ENCODE data around the gene IKZF3.

DNA sequence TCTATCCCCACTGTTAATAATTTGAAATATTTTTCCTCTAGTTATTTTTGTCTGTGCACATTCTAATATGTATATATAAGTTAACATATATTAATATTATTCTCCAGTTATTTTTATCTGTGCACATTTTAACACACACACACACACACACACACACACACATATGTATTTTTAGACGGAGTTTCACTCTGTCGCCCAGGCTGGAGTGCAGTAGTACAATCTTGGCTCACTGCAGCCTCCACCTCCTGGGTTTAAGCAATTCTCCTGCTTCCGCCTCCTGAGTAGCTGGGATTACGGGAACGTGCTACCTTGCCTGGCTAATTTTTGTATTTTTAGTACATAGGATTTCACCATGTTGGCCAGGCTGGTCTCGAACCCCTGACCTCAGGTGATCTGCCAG, 146.5 kb downstream of the IKZF3 start:
- TF ChIP-seq EZH2 (IDR thresholded peaks at IDR 0.05) (no peak), POLR2AphosphoS5 (IDR thresholded peaks at IDR 0.05; ENCODE audit: borderline replicate concordance, low read depth, low read length) (no peak)

All from SK-N-MC (cell line).